ENCODE results near the gene FCGR2B.
"Not testable (repeated sequence)": the region's sequence is repeated elsewhere in the genome, so short reads cannot be mapped to it uniquely, and the experiment has no call there.

Gene FCGR2B

DNA sequence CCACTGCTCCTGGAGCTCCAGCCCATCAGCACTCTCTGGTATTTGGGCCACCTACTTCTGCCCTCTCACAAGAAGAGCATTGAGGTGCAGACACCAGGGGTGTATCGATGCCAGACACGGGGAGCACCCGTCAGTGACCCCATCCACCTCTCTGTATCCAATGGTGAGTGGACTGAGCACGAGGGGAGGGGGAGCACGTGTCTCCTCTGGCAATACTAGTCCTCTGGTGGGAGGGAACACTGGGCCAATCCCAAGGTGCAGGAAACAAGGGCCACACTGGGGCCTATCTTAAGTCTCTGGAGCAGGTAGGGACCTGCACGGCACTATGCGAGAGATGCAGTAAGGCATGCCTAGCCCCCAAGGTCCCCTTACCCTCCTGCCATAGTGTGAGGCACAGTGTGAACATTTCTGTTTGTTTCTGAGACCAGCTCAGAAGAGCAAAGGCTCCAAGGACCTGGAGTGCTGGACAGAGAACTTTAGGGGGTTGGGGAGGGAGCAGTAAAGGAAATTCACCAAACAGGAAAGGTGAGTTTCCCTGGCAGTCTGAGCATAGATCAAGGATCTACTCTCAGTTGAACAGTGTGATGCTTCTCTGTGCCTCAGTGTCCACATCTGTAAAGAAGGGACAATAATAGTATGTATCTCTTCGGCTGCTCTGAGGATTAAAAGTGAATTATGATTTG lies 60.7 kb downstream of the FCGR2B start:
- no peak overlapping the region for H3K4me3 ChIP-seq (ENCODE audit: extremely low read depth, insufficient read depth, low read length, poor library complexity, severe bottlenecking)
- WGBS, 2 experiments (ENCODE audit: insufficient coverage in 2 of 2) = 85 to 92% methylated on average over 6 to 7 of the region's 8 CpGs
- no peaks in the 10 kb centered on the region for H3K9me3 ChIP-seq (ENCODE audit: control insufficient read depth, low read length)
- no peak overlapping the region for H3K27ac ChIP-seq (ENCODE audit: low read depth, low read length, severe bottlenecking)
- peaks cover 4% of the 10 kb centered on the region for H3K4me1 ChIP-seq (ENCODE audit: control insufficient read depth, insufficient read depth, low read length, poor library complexity, severe bottlenecking)
- no peaks in the 10 kb centered on the region for H3K36me3 ChIP-seq (ENCODE audit: control insufficient read depth, insufficient read depth, low read length)

DNA sequence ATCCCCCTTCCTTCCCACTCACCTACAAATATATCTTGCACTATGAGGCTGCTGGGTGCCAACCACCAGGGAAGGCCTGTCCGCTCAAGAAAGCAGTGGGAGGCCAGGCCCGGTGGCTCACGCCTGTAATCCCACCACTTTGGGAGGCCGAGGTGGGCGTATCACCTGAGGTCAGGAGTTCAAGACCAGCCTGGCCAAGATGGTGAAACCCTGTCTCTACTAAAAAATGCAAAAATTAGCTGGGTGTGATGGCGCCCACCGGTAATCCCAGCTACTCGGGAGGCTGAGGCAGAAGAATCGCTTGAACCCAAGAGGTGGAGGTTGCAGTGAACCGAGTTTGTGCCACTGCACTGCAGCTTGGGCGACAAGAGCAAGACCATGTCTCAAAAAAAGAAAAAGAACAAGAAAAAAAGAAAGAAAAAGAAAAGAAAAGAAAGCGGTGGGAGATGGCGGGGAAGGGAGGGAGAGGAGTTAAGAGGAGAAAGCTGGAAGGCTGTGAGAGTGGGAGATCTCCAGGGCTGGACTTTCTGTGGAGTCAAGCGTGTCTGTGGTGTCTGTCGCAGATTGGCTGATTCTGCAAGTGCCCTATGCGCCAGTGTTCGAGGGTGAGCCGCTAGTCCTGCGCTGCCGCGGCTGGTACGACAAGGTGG lies 62.4 kb downstream of the FCGR2B start:
- H3K4me1 ChIP-seq (ENCODE audit: control insufficient read depth, insufficient read depth, low read length, poor library complexity, severe bottlenecking); H3K27ac ChIP-seq (ENCODE audit: low read depth, low read length, severe bottlenecking); H3K9me3 ChIP-seq (ENCODE audit: control insufficient read depth, low read length); H3K36me3 ChIP-seq (ENCODE audit: control insufficient read depth, insufficient read depth, low read length): not testable (repeated sequence)
- H3K4me3 ChIP-seq (ENCODE audit: extremely low read depth, insufficient read depth, low read length, poor library complexity, severe bottlenecking) = peak overlapping the region; percentile 70
- 51 to 54% methylated on average over 21 to 22 of the region's 22 CpGs for WGBS, 2 experiments (ENCODE audit: insufficient coverage in 2 of 2)

DNA sequence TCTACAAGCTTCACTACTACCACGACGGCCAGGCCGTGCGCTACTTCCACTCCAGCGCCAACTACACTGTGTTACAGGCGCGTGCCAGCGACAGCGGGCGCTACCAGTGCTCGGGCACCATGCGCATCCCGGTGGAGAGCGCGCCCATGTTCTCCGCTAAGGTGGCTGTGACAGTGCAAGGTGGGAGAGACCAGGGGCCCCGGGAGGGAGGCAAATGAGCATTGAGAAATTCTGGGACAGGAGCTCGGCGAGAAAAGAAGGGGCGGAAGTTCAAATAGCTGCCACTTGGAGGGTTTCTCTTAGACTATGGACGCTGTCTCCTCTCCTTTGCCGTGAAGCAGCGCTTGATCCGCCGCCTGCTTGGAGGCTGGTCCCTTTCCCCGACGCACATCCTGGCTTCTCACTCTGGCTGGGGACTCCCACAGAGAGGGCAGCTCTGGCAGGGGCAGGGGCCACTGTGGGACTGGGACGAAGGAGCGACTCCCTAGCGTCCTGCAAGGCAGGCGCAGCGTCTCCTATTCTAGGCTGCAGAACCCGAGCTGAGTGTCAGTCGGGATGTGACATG lies 63.0 kb downstream of the FCGR2B start:
- peak overlapping the region; percentile 70 for H3K4me3 ChIP-seq (ENCODE audit: extremely low read depth, insufficient read depth, low read length, poor library complexity, severe bottlenecking)
- H3K36me3 ChIP-seq (ENCODE audit: control insufficient read depth, insufficient read depth, low read length) = no peaks in the 10 kb centered on the region
- peak overlapping the region; percentile 66 for H3K27ac ChIP-seq (ENCODE audit: low read depth, low read length, severe bottlenecking)
- WGBS, 2 experiments (ENCODE audit: insufficient coverage in 2 of 2) = 3 to 4% methylated on average over 33 to 34 of the region's 34 CpGs
- H3K4me1 ChIP-seq (ENCODE audit: control insufficient read depth, insufficient read depth, low read length, poor library complexity, severe bottlenecking) = peaks cover 14% of the 10 kb centered on the region
- H3K9me3 ChIP-seq (ENCODE audit: control insufficient read depth, low read length) = no peaks in the 10 kb centered on the region

GRCh38 chr1:161726473-161727255 lies 63.7 kb downstream of the FCGR2B start:
- WGBS, 2 experiments (ENCODE audit: insufficient coverage in 2 of 2) = 0% methylated on average over 45 to 57 of the region's 83 CpGs
- peak overlapping the region; percentile 75 for H3K27ac ChIP-seq (ENCODE audit: low read depth, low read length, severe bottlenecking)

DNA sequence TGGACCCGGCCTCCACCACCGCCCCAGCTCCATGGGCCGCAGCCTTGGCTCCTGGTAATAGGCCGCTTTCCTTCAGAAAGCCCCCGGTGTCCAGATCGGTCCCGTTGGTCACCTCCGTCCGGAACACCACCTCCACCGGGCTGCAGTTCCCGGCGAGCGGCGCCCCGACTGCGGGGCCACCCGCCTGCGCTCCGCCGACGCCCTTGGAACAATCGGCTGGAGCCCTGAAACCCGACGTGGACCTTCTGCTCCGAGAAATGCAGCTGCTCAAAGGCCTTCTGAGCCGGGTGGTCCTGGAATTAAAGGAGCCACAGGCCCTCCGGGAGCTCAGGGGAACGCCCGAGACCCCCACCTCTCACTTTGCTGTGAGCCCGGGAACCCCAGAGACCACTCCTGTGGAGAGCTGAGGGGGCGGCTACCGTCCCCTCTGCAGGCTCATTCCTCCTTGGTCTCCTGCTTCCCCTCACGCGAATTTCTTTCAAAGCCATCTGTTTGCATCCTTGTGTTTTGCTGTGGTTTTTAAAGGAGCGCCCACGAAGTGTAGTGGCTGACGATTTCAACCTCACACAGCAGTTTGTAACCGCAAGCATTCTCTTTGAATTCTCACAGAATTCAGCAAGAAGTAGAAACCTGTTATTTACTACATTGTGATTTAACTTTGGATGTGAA lies 64.4 kb downstream of the FCGR2B start:
- 2 to 8% methylated on average over 11 to 35 of the region's 38 CpGs for WGBS, 2 experiments (ENCODE audit: insufficient coverage in 2 of 2)
- peak overlapping the region; percentile 70 for H3K4me3 ChIP-seq (ENCODE audit: extremely low read depth, insufficient read depth, low read length, poor library complexity, severe bottlenecking)
- no peaks in the 10 kb centered on the region for H3K36me3 ChIP-seq (ENCODE audit: control insufficient read depth, insufficient read depth, low read length)
- H3K4me1 ChIP-seq (ENCODE audit: control insufficient read depth, insufficient read depth, low read length, poor library complexity, severe bottlenecking) = peaks cover 19% of the 10 kb centered on the region
- H3K27ac ChIP-seq (ENCODE audit: low read depth, low read length, severe bottlenecking) = peak overlapping the region; percentile 75
- no peaks in the 10 kb centered on the region for H3K9me3 ChIP-seq (ENCODE audit: control insufficient read depth, low read length)

More at GRCh38 chr1:161726473-161727255, 63.7 kb downstream of the FCGR2B start:
- peak overlapping the region; percentile 70 for H3K4me3 ChIP-seq (ENCODE audit: extremely low read depth, insufficient read depth, low read length, poor library complexity, severe bottlenecking)
- H3K9me3 ChIP-seq (ENCODE audit: control insufficient read depth, low read length) = no peaks in the 10 kb centered on the region
- H3K36me3 ChIP-seq (ENCODE audit: control insufficient read depth, insufficient read depth, low read length) = no peaks in the 10 kb centered on the region
- H3K4me1 ChIP-seq (ENCODE audit: control insufficient read depth, insufficient read depth, low read length, poor library complexity, severe bottlenecking) = peaks cover 15% of the 10 kb centered on the region
